ENCODE measurements around the gene DPP4. TPM values are rescaled to one million over a fixed set of nuclear protein-coding genes. Genes with fewer than 3 reads are reported as not detected.
A peak's percentile ranks its signal among the peaks of the same experiment; 100 is the strongest.

The DPP4 gene
- total RNA-seq, 1 experiment from 2014 or later = 23.3 TPM

DNA sequence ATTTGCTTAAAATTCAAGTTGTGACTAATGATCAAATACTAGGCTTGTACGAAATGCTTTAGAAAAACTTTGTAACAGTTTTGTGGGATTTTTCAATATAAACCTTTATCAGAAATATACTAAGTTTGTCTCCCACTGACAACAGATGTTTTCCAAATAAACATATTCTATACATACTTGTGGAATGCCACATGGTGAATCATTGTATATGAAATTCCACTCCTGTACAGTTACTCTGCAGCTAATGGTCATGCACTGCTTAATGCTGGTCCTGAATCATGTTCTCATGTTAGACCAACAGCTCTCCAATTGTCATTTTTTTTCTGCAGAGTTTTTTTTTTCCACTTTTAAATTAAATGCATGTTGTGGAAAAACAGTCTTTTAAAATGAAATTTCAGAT lies 90.1 kb downstream of the DPP4 start:
- no peaks in the 10 kb centered on the region for H3K9me2 ChIP-seq (replicated peaks; ENCODE audit: low read length)
- no TSS peak for BruUV-seq (replicated peaks)
- peak overlapping the region; percentile 18; the same call in 1 of the 2 replicates for H3K27ac ChIP-seq (ENCODE audit: low read length)
- no peaks in the 10 kb centered on the region for H3F3A ChIP-seq (ENCODE audit: low read length, unreplicated experiment)
- CTCF ChIA-PET = interaction anchor here (0.6 kb wide), 1 partner anchor 141 kb away, joined by 3 read pairs; no protein-coding TSS in a partner anchor
- no peaks in the 10 kb centered on the region for H3K79me2 ChIP-seq (ENCODE audit: low read length)
- no peak overlapping the region for H2AFZ ChIP-seq (ENCODE audit: low read length)
- no peaks in the 10 kb centered on the region for H3K9me3 ChIP-seq (ENCODE audit: low read length)
- intact Hi-C loops (cut with micrococcal nuclease) = no loop called here
- TF ChIP-seq EZH2phosphoT487 (IDR thresholded peaks at IDR 0.05; ENCODE audit: borderline replicate concordance, low read length) (no peak), CTCF (conservative IDR thresholded peaks at IDR 0.05; ENCODE audit: low read depth, low read length) (no peak), EZH2 (IDR thresholded peaks at IDR 0.05; ENCODE audit: low read length, unreplicated experiment) (no peak)
- peak; percentile 75 for ATAC-seq
- H3K4me2 ChIP-seq (ENCODE audit: low read length) = peak overlapping the region; percentile 16
- no peak overlapping the region for H3K4me3 ChIP-seq (ENCODE audit: low read length)
- POLR2A ChIA-PET (ENCODE audit: unreplicated experiment) = no interaction called here
- peaks cover 38% of the 10 kb centered on the region for H3K4me1 ChIP-seq (ENCODE audit: insufficient read depth, low read length)
- no peaks in the 10 kb centered on the region for H4K20me1 ChIP-seq (ENCODE audit: low read length)
- no peak overlapping the region for H3K9ac ChIP-seq (ENCODE audit: low read length)
- peak; percentile 82 for DNase-seq
- H3K36me3 ChIP-seq (ENCODE audit: low read depth, low read length) = no peaks in the 10 kb centered on the region
- H3K27me3 ChIP-seq (ENCODE audit: low read length) = no peaks in the 10 kb centered on the region

DNA sequence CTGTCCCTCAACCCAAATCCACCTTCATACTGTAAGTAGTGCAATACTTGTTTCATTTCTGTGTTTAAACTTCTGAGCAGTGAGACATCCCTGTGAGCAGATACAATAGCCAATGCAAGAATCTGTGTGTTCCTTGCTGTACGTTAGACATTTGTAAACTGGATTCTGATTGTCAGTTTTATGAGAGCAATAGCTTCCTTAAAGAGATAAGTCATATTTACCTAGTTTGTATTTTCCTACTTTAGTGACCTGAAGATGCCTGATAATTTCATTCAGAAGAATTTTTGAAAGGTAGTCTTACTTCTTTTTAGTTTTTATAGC lies 90.7 kb downstream of the DPP4 start:
- H3K9ac ChIP-seq (ENCODE audit: low read length) = no peak overlapping the region
- BruUV-seq (replicated peaks) = no TSS peak
- H3K79me2 ChIP-seq (ENCODE audit: low read length) = no peaks in the 10 kb centered on the region
- no peaks in the 10 kb centered on the region for H3K36me3 ChIP-seq (ENCODE audit: low read depth, low read length)
- ATAC-seq = peak; percentile 58
- peaks cover 38% of the 10 kb centered on the region for H3K4me1 ChIP-seq (ENCODE audit: insufficient read depth, low read length)
- TF ChIP-seq EZH2phosphoT487 (IDR thresholded peaks at IDR 0.05; ENCODE audit: borderline replicate concordance, low read length) = no peak
- TF ChIP-seq EZH2 (IDR thresholded peaks at IDR 0.05; ENCODE audit: low read length, unreplicated experiment) = no peak
- no peak for TF ChIP-seq CTCF (conservative IDR thresholded peaks at IDR 0.05; ENCODE audit: low read depth, low read length)
- H2AFZ ChIP-seq (ENCODE audit: low read length) = no peak overlapping the region
- no peaks in the 10 kb centered on the region for H3K9me2 ChIP-seq (replicated peaks; ENCODE audit: low read length)
- H3K4me3 ChIP-seq (ENCODE audit: low read length) = no peak overlapping the region
- DNase-seq = peak; percentile 30
- H3K9me3 ChIP-seq (ENCODE audit: low read length) = no peaks in the 10 kb centered on the region
- no peaks in the 10 kb centered on the region for H4K20me1 ChIP-seq (ENCODE audit: low read length)
- H3K27me3 ChIP-seq (ENCODE audit: low read length) = no peaks in the 10 kb centered on the region
- H3K4me2 ChIP-seq (ENCODE audit: low read length) = peak overlapping the region; percentile 30
- ChIA-PET CTCF (no interaction called here), POLR2A (ENCODE audit: unreplicated experiment) (no interaction called here)
- H3K27ac ChIP-seq (ENCODE audit: low read length) = 0 out of 2 replicates have a peak overlapping the region, but pooled peaks have one; percentile 6
- no peaks in the 10 kb centered on the region for H3F3A ChIP-seq (ENCODE audit: low read length, unreplicated experiment)
- intact Hi-C loops (cut with micrococcal nuclease) = no loop called here

DNA sequence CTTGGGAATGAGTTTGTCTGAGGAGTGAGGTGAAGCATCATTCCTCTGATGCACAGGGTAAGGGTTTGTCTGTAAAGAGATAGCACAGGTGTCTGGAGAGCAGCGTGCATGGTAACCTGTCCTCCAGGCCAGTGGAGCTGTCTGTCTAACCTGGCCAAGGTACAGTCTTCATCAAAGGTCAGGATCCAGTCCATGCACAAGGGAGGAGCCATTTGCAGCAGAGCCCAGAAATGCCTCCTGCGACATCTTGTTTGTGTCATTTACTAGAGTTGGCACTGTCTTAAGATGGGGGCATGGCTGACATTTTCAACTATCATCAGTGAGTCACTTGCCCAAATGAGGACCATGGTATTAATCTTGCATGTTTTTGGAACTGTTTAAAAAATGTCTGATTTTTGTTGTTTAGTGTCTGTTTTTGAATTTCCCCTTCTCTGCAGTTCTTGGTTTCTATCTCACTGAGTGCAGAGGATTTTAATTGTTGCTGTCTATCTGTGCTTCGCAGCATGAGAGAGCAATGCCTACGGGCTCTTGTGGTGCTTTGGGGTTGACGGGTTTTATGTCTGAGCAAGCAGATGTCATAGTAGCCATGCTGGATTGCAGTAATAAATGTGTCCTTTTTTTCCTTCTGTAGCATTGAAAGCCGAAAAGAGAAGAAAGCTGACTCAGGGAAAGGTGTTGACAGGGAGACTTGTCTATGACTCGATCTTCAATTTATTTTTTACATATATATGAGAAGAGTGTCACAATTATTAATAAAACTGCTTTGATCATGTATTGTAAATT lies 91.3 kb downstream of the DPP4 start:
- H3K27me3 ChIP-seq (ENCODE audit: low read length) = no peaks in the 10 kb centered on the region
- no peaks in the 10 kb centered on the region for H3F3A ChIP-seq (ENCODE audit: low read length, unreplicated experiment)
- H3K9ac ChIP-seq (ENCODE audit: low read length) = no peak overlapping the region
- peak overlapping the region; percentile 30 for H3K4me2 ChIP-seq (ENCODE audit: low read length)
- H3K9me3 ChIP-seq (ENCODE audit: low read length) = no peaks in the 10 kb centered on the region
- no peak overlapping the region for H3K4me3 ChIP-seq (ENCODE audit: low read length)
- CTCF ChIA-PET = no interaction called here
- H3K27ac ChIP-seq (ENCODE audit: low read length) = 0 out of 2 replicates have a peak overlapping the region, but pooled peaks have one; percentile 6
- peaks cover 38% of the 10 kb centered on the region for H3K4me1 ChIP-seq (ENCODE audit: insufficient read depth, low read length)
- H3K36me3 ChIP-seq (ENCODE audit: low read depth, low read length) = no peaks in the 10 kb centered on the region
- no peaks in the 10 kb centered on the region for H4K20me1 ChIP-seq (ENCODE audit: low read length)
- intact Hi-C loops (cut with micrococcal nuclease) = no loop called here
- ATAC-seq = no peak
- POLR2A ChIA-PET (ENCODE audit: unreplicated experiment) = no interaction called here
- DNase-seq = no peak
- no peaks in the 10 kb centered on the region for H3K79me2 ChIP-seq (ENCODE audit: low read length)
- H2AFZ ChIP-seq (ENCODE audit: low read length) = no peak overlapping the region
- no TSS peak for BruUV-seq (replicated peaks)
- no peak for TF ChIP-seq EZH2 (IDR thresholded peaks at IDR 0.05; ENCODE audit: low read length, unreplicated experiment)
- TF ChIP-seq CTCF (conservative IDR thresholded peaks at IDR 0.05; ENCODE audit: low read depth, low read length) = no peak
- no peak for TF ChIP-seq EZH2phosphoT487 (IDR thresholded peaks at IDR 0.05; ENCODE audit: borderline replicate concordance, low read length)
- no peaks in the 10 kb centered on the region for H3K9me2 ChIP-seq (replicated peaks; ENCODE audit: low read length)

Measured in PC-3 (cell line).